Measurements from ENCODE around the gene NR6A1.

DNA sequence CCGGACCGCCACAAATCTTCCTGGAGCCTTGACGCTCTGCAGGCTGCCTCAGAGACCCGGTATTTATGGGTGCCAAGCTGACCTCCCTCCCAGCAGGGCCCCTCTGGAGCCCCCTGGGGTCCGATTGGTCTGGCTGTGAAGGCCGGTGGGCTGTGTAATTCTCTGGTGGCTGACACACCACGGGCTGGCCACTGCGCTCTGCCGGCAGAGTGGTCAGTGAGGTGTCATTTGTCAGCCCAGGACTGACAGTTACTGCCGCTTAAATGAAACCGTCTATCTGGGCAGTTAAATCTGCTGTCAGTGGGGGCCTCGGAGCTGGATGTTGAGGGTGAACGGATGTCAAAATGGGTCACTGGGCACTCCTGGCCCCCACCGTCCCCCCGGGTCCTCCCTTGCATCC, 274.6 kb downstream of the NR6A1 start:
- TF ChIP-seq, protein P1, sequence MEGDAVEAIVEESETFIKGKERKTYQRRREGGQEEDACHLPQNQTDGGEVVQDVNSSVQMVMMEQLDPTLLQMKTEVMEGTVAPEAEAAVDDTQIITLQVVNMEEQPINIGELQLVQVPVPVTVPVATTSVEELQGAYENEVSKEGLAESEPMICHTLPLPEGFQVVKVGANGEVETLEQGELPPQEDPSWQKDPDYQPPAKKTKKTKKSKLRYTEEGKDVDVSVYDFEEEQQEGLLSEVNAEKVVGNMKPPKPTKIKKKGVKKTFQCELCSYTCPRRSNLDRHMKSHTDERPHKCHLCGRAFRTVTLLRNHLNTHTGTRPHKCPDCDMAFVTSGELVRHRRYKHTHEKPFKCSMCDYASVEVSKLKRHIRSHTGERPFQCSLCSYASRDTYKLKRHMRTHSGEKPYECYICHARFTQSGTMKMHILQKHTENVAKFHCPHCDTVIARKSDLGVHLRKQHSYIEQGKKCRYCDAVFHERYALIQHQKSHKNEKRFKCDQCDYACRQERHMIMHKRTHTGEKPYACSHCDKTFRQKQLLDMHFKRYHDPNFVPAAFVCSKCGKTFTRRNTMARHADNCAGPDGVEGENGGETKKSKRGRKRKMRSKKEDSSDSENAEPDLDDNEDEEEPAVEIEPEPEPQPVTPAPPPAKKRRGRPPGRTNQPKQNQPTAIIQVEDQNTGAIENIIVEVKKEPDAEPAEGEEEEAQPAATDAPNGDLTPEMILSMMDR (IDR thresholded peaks at IDR 0.05), result no peak
- TF ChIP-seq POLR2AphosphoS5 (IDR thresholded peaks at IDR 0.05), result no peak
